Endothelial cell of hepatic sinusoid (primary cell): Measurements from ENCODE around the gene VIL1.

Experiments
- in situ Hi-C: cut with HindIII; loops from 2 replicates; pipeline ENCODE4 v1.10.0; 2017; ENCODE audit warnings: low sequenced_read_pairs

Gene VIL1

GRCh38 chr2:218482651-218483050 lies 63.7 kb downstream of the VIL1 start:
- in situ Hi-C loops: no loop called here

GRCh38 chr2:218485986-218486667 lies 67.2 kb downstream of the VIL1 start:
- in situ Hi-C loops: no loop called here

GRCh38 chr2:218500501-218501060 lies 81.7 kb downstream of the VIL1 start:
- in situ Hi-C loops: no loop called here

- in situ Hi-C loops: no loop called here
Observed at GRCh38 chr2:218501665-218502064, 82.7 kb downstream of the VIL1 start.
